Sigmoid colon (tissue), 7 donors: Measurements from ENCODE around the gene RMND5A. TPM values are rescaled to one million over a fixed set of nuclear protein-coding genes. Genes with fewer than 3 reads are reported as not detected.

Source experiments
- DNase-seq: peaks from one replicate; pipeline ENCODE4 v3.0.0-alpha.2; 2019
- H3K27ac ChIP-seq, 4 donors: fragments of 200-600 bp; sonication (generic); one replicate each; pipeline ENCODE4 v1.5.1; 2016 to 2019; ENCODE audit warnings: mild to moderate bottlenecking in 1 of 4
- H3K27me3 ChIP-seq, 3 donors: fragments of 200-600 bp; sonication (generic); one replicate each; pipeline ENCODE4 v1.5.1; 2019; ENCODE audit warnings: mild to moderate bottlenecking in 1 of 3
- H3K36me3 ChIP-seq, 4 donors: fragments of 200-600 bp; sonication (generic); one replicate each; pipeline ENCODE4 v1.5.1; 2016 to 2019
- H3K4me1 ChIP-seq, 4 donors: fragments of 200-600 bp; sonication (generic); one replicate each; pipeline ENCODE4 v1.5.1; 2017 to 2019
- H3K4me3 ChIP-seq, 4 donors: fragments of 200-600 bp; sonication (generic); one replicate each; pipeline ENCODE4 v1.5.1; 2017 to 2019; ENCODE audit warnings: mild to moderate bottlenecking in 2 of 4, moderate library complexity in 1 of 4
- H3K9me3 ChIP-seq, 4 donors: fragments of 200-600 bp in 3 of 4; sonication (generic) in 3 of 4; one replicate each; pipeline versions ENCODE4 v1.5.1 to v1.6.1; 2013 to 2019
- EP300 ChIP-seq, 4 donors: sonication (generic); formaldehyde crosslinking; IDR thresholded peaks; one replicate each; pipeline ENCODE4 v1.6.1; 2017; ENCODE audit warnings: antibody characterized with exemption in 4 of 4
- POLR2A ChIP-seq, 2 donors: fragments of 450-650 bp; IDR thresholded peaks; one replicate each; pipeline ENCODE4 v1.6.1; 2016; ENCODE audit warnings: antibody characterized with exemption in 2 of 2, mild to moderate bottlenecking in 2 of 2, moderate library complexity in 2 of 2
- POLR2AphosphoS5 ChIP-seq, 4 donors: sonication (generic); formaldehyde crosslinking; IDR thresholded peaks; one replicate each; pipeline ENCODE4 v1.6.1; 2017; ENCODE audit warnings: antibody characterized with exemption in 4 of 4
- WGBS, 2 donors: extraction: QIAGEN DNeasy Blood & Tissue Kit; methylation state at CpG; one replicate each; pipeline ENCODE4 v1.1.7; 2013; 5-methylcytosine and 5-hydroxymethylcytosine counted together
- intact Hi-C: fragments of 100-400 bp; cut with DNase I; formaldehyde crosslinking; loops from one replicate; pipeline ENCODE4 v1.15.1; 2023
- polyA plus RNA-seq, 3 donors: library from polyadenylated mRNA; stranded (reverse); fragments of 200-250 nt; gene quantifications; one replicate each; pipeline ENCODE4 v1.2.3, GENCODE V29; 2013
- total RNA-seq, 4 donors: library from RNA; depleted of rRNA; stranded (reverse); fragments of >200 nt; gene quantifications; one replicate each; pipeline ENCODE4 v1.1.0, GENCODE V29; 2016
- TF ChIP-seq, protein P1 (sequence below), 4 experiments: fragments of 450-650 bp in 3 of 4; fragments of 200-600 bp in 1 of 4; IDR thresholded peaks; one replicate each; pipeline ENCODE4 v1.5.1; 2016 to 2019; ENCODE audit warnings: antibody characterized with exemption in 4 of 4, mild to moderate bottlenecking in 3 of 4, moderate library complexity in 2 of 4
- donor health status: healthy with polysubstance abuse.
- donor health status: Bipolar disorder and iron deficiency.
- donor health status: healthy.

RMND5A gene
- total and polyA plus RNA-seq, 7 donors: 19.9 to 58.9 (median 42.4) TPM

GRCh38 chr2:86679036-86679435 is 41.1 kb upstream of the RMND5A start:
- no peak overlapping the region for H3K4me3 ChIP-seq
- H3K9me3 ChIP-seq: no peaks in the 10 kb centered on the region
- intact Hi-C loops: no loop called here
- DNase-seq: no peak
- no peak for TF ChIP-seq EP300 (IDR thresholded peaks at IDR 0.05)
- no peak for TF ChIP-seq POLR2A (IDR thresholded peaks at IDR 0.05)
- TF ChIP-seq POLR2AphosphoS5 (IDR thresholded peaks at IDR 0.05): no peak
- TF ChIP-seq, protein P1, sequence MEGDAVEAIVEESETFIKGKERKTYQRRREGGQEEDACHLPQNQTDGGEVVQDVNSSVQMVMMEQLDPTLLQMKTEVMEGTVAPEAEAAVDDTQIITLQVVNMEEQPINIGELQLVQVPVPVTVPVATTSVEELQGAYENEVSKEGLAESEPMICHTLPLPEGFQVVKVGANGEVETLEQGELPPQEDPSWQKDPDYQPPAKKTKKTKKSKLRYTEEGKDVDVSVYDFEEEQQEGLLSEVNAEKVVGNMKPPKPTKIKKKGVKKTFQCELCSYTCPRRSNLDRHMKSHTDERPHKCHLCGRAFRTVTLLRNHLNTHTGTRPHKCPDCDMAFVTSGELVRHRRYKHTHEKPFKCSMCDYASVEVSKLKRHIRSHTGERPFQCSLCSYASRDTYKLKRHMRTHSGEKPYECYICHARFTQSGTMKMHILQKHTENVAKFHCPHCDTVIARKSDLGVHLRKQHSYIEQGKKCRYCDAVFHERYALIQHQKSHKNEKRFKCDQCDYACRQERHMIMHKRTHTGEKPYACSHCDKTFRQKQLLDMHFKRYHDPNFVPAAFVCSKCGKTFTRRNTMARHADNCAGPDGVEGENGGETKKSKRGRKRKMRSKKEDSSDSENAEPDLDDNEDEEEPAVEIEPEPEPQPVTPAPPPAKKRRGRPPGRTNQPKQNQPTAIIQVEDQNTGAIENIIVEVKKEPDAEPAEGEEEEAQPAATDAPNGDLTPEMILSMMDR (IDR thresholded peaks at IDR 0.05): no peak
- no peak overlapping the region for H3K27ac ChIP-seq
- H3K27me3 ChIP-seq: no peaks in the 10 kb centered on the region
- H3K36me3 ChIP-seq: no peaks in the 10 kb centered on the region
- H3K4me1 ChIP-seq: peaks cover 0 to 18% (median 18%) of the 10 kb centered on the region in 4 donors

DNA sequence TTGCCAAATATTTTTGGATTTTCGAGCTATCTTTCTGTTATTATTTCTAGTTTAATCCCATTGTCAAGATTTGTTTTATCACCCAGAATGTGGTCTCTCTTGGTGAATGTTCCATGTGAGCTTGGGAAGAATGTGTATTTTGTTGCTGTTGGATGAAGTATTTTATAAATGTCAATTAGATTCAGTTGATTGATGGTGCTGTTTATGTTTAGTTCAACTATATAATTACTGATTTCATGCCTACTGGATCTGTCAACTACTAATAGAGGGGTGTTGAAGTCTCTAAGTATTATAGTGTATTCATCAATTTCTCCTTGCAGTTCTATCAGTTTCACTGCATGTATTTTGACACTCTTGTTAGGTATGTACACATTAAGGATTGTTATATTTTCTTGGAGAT is 34.7 kb upstream of the RMND5A start:
- intact Hi-C loops: no loop called here
- no peaks in the 10 kb centered on the region for H3K36me3 ChIP-seq
- H3K4me1 ChIP-seq: no peaks in the 10 kb centered on the region
- TF ChIP-seq EP300 (IDR thresholded peaks at IDR 0.05) (no peak), POLR2AphosphoS5 (IDR thresholded peaks at IDR 0.05) (no peak), POLR2A (IDR thresholded peaks at IDR 0.05) (no peak)
- TF ChIP-seq, protein P1 (IDR thresholded peaks at IDR 0.05): no peak
- no peaks in the 10 kb centered on the region for H3K9me3 ChIP-seq
- no peak overlapping the region for H3K4me3 ChIP-seq
- no peak overlapping the region for H3K27ac ChIP-seq
- DNase-seq: no peak
- H3K27me3 ChIP-seq: no peaks in the 10 kb centered on the region
- WGBS, 2 donors: 90 to 92% methylated on average over 1 of the region's 1 CpG

DNA sequence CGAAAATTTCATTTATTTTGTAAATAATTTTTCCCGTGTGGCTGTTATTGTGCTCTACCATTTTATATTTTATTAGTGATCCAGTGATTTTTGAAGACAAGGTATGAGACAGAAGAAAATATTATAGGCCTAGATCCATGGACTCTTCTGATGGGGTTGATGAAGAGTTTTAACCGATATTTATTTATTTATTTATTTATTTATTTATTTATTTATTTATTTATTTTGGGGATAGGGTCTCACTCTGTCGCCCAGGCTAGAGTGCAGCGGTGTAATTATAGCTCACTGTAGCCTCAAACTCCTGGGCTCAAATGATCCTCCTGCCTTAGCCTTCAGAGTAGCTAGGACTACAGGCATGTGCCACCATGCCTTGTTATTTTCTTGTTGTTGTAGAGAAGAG is 33.6 kb upstream of the RMND5A start:
- Histone ChIP-seq H3K36me3 (no peaks in the 10 kb centered on the region), H3K27ac (no peak overlapping the region), H3K27me3 (no peaks in the 10 kb centered on the region), H3K4me1 (no peaks in the 10 kb centered on the region), H3K9me3 (no peaks in the 10 kb centered on the region), H3K4me3 (no peak overlapping the region)
- TF ChIP-seq POLR2AphosphoS5 (IDR thresholded peaks at IDR 0.05): no peak
- no peak for TF ChIP-seq POLR2A (IDR thresholded peaks at IDR 0.05)
- intact Hi-C loops: no loop called here
- 96 to 97% methylated on average over 5 of the region's 5 CpGs for WGBS, 2 donors
- no peak for DNase-seq

DNA sequence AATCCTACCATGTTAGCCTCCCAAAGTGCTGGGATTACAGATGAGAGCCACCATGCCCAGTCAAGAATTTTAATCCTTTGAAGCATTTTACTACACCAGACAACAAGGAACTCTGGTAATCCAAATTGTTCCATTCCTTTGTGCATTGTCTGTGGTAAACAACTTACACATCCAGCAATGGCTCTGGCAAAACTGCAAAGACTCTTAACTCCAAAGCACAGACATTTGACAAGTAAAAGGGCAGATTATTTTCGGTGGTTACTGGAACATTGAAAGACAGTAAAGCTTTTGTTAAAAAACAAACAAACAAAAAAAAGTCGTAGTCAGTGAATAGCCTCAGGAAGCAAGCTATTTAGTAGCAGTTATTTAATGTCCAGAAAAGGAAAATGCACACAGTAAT is 33.2 kb upstream of the RMND5A start:
- Histone ChIP-seq H3K27ac (no peak overlapping the region), H3K4me3 (no peak overlapping the region), H3K27me3 (no peaks in the 10 kb centered on the region), H3K9me3 (no peaks in the 10 kb centered on the region), H3K4me1 (no peaks in the 10 kb centered on the region), H3K36me3 (no peaks in the 10 kb centered on the region)
- DNase-seq: no peak
- TF ChIP-seq, protein P1 (IDR thresholded peaks at IDR 0.05): no peak
- TF ChIP-seq EP300 (IDR thresholded peaks at IDR 0.05) (no peak), POLR2A (IDR thresholded peaks at IDR 0.05) (no peak), POLR2AphosphoS5 (IDR thresholded peaks at IDR 0.05) (no peak)
- WGBS, 2 donors: 55 to 78% methylated on average over 2 of the region's 2 CpGs
- intact Hi-C loops: no loop called here

DNA sequence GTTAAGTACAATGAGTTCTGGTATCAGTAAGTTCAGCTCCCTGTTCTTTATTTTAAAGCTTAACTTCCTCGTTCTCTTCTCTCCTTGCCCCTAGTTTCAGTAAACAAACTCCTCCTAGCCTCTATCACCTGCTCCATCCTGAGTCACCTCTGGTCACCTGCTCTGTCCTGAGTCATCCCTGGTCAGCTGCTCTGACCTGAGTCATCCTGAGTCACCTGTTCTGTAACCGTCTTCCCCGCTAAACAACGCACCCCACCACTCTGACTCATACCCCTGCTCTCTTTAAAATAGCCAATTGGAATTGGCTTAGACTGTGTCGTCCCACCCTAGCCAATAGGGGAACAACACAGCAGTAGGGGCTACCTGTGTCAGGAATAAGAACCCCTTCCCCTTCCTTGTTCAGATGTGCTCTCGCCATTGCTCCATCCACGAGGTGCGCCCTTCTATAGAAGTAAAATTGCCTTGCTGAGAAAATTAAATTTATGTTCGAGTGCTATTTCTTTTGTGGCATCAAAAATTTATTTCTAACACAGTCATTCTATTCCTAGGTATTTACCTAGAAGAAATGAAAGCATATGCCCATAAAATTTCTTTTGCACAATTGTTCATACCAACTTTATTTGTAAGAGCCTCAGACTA is 24.9 kb upstream of the RMND5A start:
- intact Hi-C loops: no loop called here
- Histone ChIP-seq H3K9me3 (peaks cover 0 to 3% (median 0%) of the 10 kb centered on the region in 4 donors), H3K36me3 (no peaks in the 10 kb centered on the region), H3K27me3 (no peaks in the 10 kb centered on the region), H3K4me3 (no peak overlapping the region), H3K27ac (no peak overlapping the region), H3K4me1 (no peaks in the 10 kb centered on the region)
- WGBS, 2 donors: 79 to 87% methylated on average over 9 of the region's 9 CpGs
- TF ChIP-seq POLR2AphosphoS5 (IDR thresholded peaks at IDR 0.05): no peak
- TF ChIP-seq EP300 (IDR thresholded peaks at IDR 0.05): no peak
- TF ChIP-seq POLR2A (IDR thresholded peaks at IDR 0.05): no peak
- TF ChIP-seq, protein P1 (IDR thresholded peaks at IDR 0.05): no peak
- no peak for DNase-seq
